ENCODE results near the gene ZNF44. TPM values are rescaled to one million over a fixed set of nuclear protein-coding genes. Genes with fewer than 3 reads are reported as not detected.

ZNF44 gene
- total and polyA plus RNA-seq, 2 of the 13 experiments (the other 11 are each of a cell fraction or from before 2014, with no cell fraction given): 6.9 to 15.7 TPM

DNA sequence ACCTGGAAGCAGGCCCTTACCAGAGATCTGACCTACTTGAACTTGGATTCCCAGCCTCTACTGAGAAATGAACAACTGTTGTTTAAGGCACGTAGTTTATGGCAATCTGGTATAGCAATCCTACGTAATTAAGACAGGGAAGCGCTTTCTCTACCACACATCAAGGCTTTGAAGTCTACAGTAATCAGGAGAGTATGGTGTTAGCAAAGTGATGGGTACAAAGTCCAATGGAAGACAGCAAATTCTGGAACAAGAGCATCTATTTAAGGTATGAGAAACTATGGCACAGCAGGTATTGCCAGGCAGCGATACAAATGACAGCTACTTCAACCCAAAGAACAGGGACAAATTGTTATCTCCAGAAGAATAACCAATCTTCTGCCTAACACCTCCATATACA, 35.7 kb upstream of the ZNF44 start (continued):
- TF ChIP-seq, protein P1, sequence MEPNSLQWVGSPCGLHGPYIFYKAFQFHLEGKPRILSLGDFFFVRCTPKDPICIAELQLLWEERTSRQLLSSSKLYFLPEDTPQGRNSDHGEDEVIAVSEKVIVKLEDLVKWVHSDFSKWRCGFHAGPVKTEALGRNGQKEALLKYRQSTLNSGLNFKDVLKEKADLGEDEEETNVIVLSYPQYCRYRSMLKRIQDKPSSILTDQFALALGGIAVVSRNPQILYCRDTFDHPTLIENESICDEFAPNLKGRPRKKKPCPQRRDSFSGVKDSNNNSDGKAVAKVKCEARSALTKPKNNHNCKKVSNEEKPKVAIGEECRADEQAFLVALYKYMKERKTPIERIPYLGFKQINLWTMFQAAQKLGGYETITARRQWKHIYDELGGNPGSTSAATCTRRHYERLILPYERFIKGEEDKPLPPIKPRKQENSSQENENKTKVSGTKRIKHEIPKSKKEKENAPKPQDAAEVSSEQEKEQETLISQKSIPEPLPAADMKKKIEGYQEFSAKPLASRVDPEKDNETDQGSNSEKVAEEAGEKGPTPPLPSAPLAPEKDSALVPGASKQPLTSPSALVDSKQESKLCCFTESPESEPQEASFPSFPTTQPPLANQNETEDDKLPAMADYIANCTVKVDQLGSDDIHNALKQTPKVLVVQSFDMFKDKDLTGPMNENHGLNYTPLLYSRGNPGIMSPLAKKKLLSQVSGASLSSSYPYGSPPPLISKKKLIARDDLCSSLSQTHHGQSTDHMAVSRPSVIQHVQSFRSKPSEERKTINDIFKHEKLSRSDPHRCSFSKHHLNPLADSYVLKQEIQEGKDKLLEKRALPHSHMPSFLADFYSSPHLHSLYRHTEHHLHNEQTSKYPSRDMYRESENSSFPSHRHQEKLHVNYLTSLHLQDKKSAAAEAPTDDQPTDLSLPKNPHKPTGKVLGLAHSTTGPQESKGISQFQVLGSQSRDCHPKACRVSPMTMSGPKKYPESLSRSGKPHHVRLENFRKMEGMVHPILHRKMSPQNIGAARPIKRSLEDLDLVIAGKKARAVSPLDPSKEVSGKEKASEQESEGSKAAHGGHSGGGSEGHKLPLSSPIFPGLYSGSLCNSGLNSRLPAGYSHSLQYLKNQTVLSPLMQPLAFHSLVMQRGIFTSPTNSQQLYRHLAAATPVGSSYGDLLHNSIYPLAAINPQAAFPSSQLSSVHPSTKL (CRISPR knock-in tag; IDR thresholded peaks at IDR 0.05): peak; percentile 80
- TF ChIP-seq REL (CRISPR knock-in tag; conservative IDR thresholded peaks at IDR 0.05): no peak
- TF ChIP-seq, protein P2, sequence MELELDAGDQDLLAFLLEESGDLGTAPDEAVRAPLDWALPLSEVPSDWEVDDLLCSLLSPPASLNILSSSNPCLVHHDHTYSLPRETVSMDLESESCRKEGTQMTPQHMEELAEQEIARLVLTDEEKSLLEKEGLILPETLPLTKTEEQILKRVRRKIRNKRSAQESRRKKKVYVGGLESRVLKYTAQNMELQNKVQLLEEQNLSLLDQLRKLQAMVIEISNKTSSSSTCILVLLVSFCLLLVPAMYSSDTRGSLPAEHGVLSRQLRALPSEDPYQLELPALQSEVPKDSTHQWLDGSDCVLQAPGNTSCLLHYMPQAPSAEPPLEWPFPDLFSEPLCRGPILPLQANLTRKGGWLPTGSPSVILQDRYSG (CRISPR knock-in tag; IDR thresholded peaks at IDR 0.05): no peak
- TF ChIP-seq GLI4 (CRISPR knock-in tag; IDR thresholded peaks at IDR 0.05; ENCODE audit: borderline replicate concordance): no peak
- TF ChIP-seq ZNF143 (CRISPR knock-in tag; IDR thresholded peaks at IDR 0.05): no peak
- TF ChIP-seq, protein P3, sequence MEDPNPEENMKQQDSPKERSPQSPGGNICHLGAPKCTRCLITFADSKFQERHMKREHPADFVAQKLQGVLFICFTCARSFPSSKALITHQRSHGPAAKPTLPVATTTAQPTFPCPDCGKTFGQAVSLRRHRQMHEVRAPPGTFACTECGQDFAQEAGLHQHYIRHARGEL (CRISPR knock-in tag; IDR thresholded peaks at IDR 0.05): no peak
- TF ChIP-seq, protein P4, sequence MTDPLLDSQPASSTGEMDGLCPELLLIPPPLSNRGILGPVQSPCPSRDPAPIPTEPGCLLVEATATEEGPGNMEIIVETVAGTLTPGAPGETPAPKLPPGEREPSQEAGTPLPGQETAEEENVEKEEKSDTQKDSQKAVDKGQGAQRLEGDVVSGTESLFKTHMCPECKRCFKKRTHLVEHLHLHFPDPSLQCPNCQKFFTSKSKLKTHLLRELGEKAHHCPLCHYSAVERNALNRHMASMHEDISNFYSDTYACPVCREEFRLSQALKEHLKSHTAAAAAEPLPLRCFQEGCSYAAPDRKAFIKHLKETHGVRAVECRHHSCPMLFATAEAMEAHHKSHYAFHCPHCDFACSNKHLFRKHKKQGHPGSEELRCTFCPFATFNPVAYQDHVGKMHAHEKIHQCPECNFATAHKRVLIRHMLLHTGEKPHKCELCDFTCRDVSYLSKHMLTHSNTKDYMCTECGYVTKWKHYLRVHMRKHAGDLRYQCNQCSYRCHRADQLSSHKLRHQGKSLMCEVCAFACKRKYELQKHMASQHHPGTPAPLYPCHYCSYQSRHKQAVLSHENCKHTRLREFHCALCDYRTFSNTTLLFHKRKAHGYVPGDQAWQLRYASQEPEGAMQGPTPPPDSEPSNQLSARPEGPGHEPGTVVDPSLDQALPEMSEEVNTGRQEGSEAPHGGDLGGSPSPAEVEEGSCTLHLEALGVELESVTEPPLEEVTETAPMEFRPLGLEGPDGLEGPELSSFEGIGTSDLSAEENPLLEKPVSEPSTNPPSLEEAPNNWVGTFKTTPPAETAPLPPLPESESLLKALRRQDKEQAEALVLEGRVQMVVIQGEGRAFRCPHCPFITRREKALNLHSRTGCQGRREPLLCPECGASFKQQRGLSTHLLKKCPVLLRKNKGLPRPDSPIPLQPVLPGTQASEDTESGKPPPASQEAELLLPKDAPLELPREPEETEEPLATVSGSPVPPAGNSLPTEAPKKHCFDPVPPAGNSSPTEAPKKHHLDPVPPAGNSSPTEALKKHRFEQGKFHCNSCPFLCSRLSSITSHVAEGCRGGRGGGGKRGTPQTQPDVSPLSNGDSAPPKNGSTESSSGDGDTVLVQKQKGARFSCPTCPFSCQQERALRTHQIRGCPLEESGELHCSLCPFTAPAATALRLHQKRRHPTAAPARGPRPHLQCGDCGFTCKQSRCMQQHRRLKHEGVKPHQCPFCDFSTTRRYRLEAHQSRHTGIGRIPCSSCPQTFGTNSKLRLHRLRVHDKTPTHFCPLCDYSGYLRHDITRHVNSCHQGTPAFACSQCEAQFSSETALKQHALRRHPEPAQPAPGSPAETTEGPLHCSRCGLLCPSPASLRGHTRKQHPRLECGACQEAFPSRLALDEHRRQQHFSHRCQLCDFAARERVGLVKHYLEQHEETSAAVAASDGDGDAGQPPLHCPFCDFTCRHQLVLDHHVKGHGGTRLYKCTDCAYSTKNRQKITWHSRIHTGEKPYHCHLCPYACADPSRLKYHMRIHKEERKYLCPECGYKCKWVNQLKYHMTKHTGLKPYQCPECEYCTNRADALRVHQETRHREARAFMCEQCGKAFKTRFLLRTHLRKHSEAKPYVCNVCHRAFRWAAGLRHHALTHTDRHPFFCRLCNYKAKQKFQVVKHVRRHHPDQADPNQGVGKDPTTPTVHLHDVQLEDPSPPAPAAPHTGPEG (CRISPR knock-in tag; IDR thresholded peaks at IDR 0.05): no peak
- TF ChIP-seq, protein P5, sequence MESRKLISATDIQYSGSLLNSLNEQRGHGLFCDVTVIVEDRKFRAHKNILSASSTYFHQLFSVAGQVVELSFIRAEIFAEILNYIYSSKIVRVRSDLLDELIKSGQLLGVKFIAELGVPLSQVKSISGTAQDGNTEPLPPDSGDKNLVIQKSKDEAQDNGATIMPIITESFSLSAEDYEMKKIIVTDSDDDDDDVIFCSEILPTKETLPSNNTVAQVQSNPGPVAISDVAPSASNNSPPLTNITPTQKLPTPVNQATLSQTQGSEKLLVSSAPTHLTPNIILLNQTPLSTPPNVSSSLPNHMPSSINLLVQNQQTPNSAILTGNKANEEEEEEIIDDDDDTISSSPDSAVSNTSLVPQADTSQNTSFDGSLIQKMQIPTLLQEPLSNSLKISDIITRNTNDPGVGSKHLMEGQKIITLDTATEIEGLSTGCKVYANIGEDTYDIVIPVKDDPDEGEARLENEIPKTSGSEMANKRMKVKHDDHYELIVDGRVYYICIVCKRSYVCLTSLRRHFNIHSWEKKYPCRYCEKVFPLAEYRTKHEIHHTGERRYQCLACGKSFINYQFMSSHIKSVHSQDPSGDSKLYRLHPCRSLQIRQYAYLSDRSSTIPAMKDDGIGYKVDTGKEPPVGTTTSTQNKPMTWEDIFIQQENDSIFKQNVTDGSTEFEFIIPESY (CRISPR knock-in tag; IDR thresholded peaks at IDR 0.05): no peak
- no peak for TF ChIP-seq ZNF629 (CRISPR knock-in tag; conservative IDR thresholded peaks at IDR 0.05)
- no peak for TF ChIP-seq ZNF782 (CRISPR knock-in tag; IDR thresholded peaks at IDR 0.05; ENCODE audit: borderline replicate concordance)
- TF ChIP-seq ZNF747 (CRISPR knock-in tag; IDR thresholded peaks at IDR 0.05; ENCODE audit: borderline replicate concordance): no peak
- no peak for TF ChIP-seq GABPB1 (CRISPR knock-in tag; IDR thresholded peaks at IDR 0.05)
- no peak for TF ChIP-seq KAT7 (CRISPR knock-in tag; IDR thresholded peaks at IDR 0.05; ENCODE audit: borderline replicate concordance)
- TF ChIP-seq JUND (CRISPR knock-in tag; IDR thresholded peaks at IDR 0.05): no peak
- TF ChIP-seq ETV5 (CRISPR knock-in tag; IDR thresholded peaks at IDR 0.05; ENCODE audit: borderline replicate concordance): no peak
- TF ChIP-seq ZNF878 (CRISPR knock-in tag; IDR thresholded peaks at IDR 0.05): no peak

All from HepG2 (cell line).